Right lobe of liver (tissue), 6 donors: ENCODE results near the gene MYLK2. TPM values are rescaled to one million over a fixed set of nuclear protein-coding genes. Genes with fewer than 3 reads are reported as not detected.

Source experiments
- ATAC-seq, 4 donors: fragments of 200-7000 bp; cut with Tn5 transposase; one replicate each; pipeline ENCODE4 v1.9.1; 2020; ENCODE audit warnings: mild to moderate bottlenecking in 4 of 4, moderate library complexity in 4 of 4
- DNase-seq, 3 donors: peaks; one replicate each; pipeline ENCODE4 v3.0.0-alpha.2; 2020
- H3K27ac ChIP-seq, 3 donors: fragments of 200-600 bp; one replicate each; pipeline ENCODE4 v1.8.0; 2022
- H3K27me3 ChIP-seq, 2 donors: fragments of 200-600 bp; one replicate each; pipeline ENCODE4 v1.8.0; 2022
- H3K36me3 ChIP-seq, 4 donors: fragments of 200-600 bp; sonication (generic) in 1 of 4; one replicate each; pipeline versions ENCODE4 v1.5.1 to v1.8.0; 2017 to 2022; ENCODE audit warnings: control low read depth in 1 of 4
- H3K4me1 ChIP-seq, 4 donors: fragments of 200-600 bp; sonication (generic) in 1 of 4; one replicate each; pipeline versions ENCODE4 v1.5.1 to v1.8.0; 2017 to 2022; ENCODE audit warnings: control low read depth in 1 of 4
- H3K4me3 ChIP-seq, 3 donors: fragments of 200-600 bp; one replicate each; pipeline ENCODE4 v1.8.0; 2022
- H3K9me3 ChIP-seq, 4 donors: fragments of 200-600 bp; sonication (generic) in 1 of 4; one replicate each; pipeline versions ENCODE4 v1.5.1 to v1.8.0; 2017 to 2022; ENCODE audit warnings: control low read depth in 1 of 4
- CTCF ChIP-seq, 4 donors: fragments of 200-600 bp in 3 of 4; fragments of 450-650 bp in 1 of 4; IDR thresholded peaks; one replicate each; pipeline versions ENCODE4 v1.5.1 to v1.8.0; 2016 to 2022; ENCODE audit warnings: antibody characterized with exemption in 4 of 4, mild to moderate bottlenecking in 2 of 4
- POLR2A ChIP-seq: fragments of 450-650 bp; IDR thresholded peaks from one replicate; pipeline ENCODE4 v1.6.1; 2017; ENCODE audit warnings: antibody characterized with exemption, mild to moderate bottlenecking
- WGBS: methylation state at CpG from one replicate; pipeline ENCODE4 v1.1.6; 2018; ENCODE audit warnings: low coverage, low lambda C conversion rate; ENCODE audit not compliant: insufficient coverage; ENCODE audit errors: missing lambda C conversion rate; 5-methylcytosine and 5-hydroxymethylcytosine counted together
- intact Hi-C, 2 donors: fragments of 100-400 bp; cut with DNase I; formaldehyde crosslinking; loops; one replicate each; pipeline versions ENCODE4 v1.11.2 to v1.14.1; 2022
- total RNA-seq, 6 experiments: library from RNA; depleted of rRNA in 2 of 6; stranded (reverse); fragments of >200 nt in 2 of 6; fragmentation: NEBNext Ultra II Directional in 3 of 6; extraction: Animal tissue kit (Norgen Biotek cat#: 25700) in 3 of 6; gene quantifications; one replicate each; pipeline versions ENCODE4 v1.1.0 to v1.2.4, GENCODE V29; 2016 to 2023
- donor health status: DM: no; HTN: yes; CAD: no.
- donor health status: DM: no; HTN: no; CAD: no.
- donor health status: DM: no; HTN: no; CAD: no.
- donor health status: DM: no; HTN: yes; CAD: no.
- donor health status: DM: no; HTN: yes; CAD: no.

The MYLK2 gene
- total RNA-seq, 6 experiments from 2014 or later: not detected

DNA sequence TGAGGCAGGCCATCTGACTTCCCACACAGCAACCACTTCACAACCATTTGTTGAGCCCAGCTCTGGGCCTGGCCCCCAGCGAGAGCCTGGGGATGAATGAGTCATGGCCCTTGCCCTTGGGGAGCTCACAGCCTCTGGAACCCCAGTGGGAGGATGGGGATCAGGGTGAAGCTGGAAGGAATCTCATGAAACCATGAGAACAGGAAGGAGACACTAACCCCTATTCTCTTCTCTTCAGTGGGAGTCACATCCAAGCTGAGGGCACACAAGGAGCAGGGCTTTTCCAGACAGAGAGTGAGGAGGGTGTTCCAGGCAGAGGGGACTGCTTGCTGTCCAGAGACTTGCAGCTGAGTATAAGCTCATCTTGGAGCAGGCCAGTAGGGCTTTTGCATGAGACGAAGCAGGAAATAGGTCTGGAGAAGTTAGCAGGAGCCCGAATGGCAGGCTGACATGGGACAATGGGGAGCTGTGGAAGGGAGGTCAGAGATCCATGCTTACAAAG, 18.8 kb downstream of the MYLK2 start:
- no peak for TF ChIP-seq POLR2A
- no peak for TF ChIP-seq CTCF (IDR thresholded peaks at IDR 0.05)
- Histone ChIP-seq H3K4me3 (no peak overlapping the region), H3K27me3 (no peaks in the 10 kb centered on the region), H3K36me3 (no peaks in the 10 kb centered on the region), H3K9me3 (no peaks in the 10 kb centered on the region), H3K27ac (no peak overlapping the region), H3K4me1 (no peaks in the 10 kb centered on the region)
- WGBS: 37% methylated on average over 2 of the region's 3 CpGs
- ATAC-seq (no peak), DNase-seq (no peak)
- intact Hi-C loops: no loop called here

DNA sequence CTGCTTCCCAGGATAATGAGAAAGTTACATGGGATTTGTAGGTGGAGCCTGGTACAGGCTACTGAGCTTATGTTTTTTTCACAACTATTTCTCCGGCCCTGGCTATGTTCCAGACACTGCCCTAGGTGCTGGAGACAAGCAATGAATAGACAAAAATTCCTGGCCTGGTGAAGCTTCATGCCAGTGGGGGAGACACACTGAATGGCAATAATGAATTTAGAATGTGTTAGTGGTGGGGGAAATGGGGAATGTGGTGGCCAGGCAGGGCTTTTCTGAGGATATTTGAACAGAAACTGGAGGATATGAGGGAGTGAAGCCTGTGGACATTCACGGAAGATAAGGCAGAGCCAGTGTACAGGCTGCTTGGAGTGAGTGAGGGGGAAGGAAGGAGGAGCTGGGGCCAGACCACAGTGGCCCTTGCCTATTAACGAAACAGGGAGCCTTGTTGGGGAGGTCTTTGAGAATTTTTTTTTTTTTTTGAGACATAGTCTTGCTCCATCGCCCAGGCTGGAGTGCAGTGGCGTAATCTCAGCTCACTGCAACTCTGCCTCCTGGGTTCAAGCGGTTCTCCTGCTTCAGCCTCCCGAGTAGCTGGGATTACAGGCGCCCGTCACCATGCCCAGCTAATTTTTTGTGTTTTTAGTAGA, 19.6 kb downstream of the MYLK2 start:
- TF ChIP-seq CTCF (IDR thresholded peaks at IDR 0.05) (no peak), POLR2A (no peak)
- DNase-seq (no peak), ATAC-seq (no peak)
- no peaks in the 10 kb centered on the region for H3K4me1 ChIP-seq
- no peak overlapping the region for H3K27ac ChIP-seq
- no peaks in the 10 kb centered on the region for H3K36me3 ChIP-seq
- intact Hi-C loops: no loop called here
- WGBS: 57% methylated on average over 7 of the region's 9 CpGs
- no peaks in the 10 kb centered on the region for H3K9me3 ChIP-seq
- no peaks in the 10 kb centered on the region for H3K27me3 ChIP-seq
- no peak overlapping the region for H3K4me3 ChIP-seq

DNA sequence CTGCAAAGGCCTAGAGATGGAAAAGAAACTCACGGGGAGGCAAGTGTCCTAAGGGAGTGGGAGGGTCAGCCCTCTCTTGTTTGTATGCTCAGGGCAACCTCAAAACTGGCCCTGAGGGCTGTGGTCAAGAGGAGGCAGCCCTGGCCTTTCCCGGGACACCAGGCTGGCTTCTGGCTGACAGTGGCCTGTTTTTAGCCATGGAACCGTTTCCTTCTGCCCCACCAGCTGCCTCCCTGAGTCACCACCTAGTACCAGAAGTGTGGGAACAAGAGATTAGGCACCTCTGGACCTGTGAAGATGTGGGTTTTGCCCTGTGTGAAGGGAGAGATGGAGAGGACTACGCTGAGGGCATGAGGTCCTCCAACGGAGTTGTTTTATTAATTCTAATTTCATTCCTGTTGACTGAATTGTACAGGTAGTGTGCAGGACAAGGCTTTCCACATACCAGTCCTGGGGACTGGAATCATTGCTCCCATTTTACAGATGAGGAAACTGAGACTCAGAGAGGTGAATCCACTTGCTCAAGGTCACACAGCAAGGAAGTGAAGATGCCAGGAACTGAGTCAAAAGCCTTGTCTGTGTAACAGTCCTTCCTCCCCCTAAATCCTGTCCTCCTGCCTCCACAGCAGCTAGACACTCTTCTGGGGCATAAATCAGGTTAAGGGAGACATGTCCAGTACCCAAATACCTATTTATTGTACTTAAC, 20.8 kb downstream of the MYLK2 start:
- no peaks in the 10 kb centered on the region for H3K36me3 ChIP-seq
- intact Hi-C loops: loop anchor here in 1 of 2 donors (10.0 kb wide), 1 partner anchor 255 kb away; no protein-coding TSS in a partner anchor
- H3K9me3 ChIP-seq: no peaks in the 10 kb centered on the region
- H3K27me3 ChIP-seq: no peaks in the 10 kb centered on the region
- TF ChIP-seq POLR2A: no peak
- no peak for TF ChIP-seq CTCF (IDR thresholded peaks at IDR 0.05)
- DNase-seq (no peak), ATAC-seq (no peak)
- no peaks in the 10 kb centered on the region for H3K4me1 ChIP-seq
- WGBS: 69% methylated on average over 2 of the region's 5 CpGs
- no peak overlapping the region for H3K4me3 ChIP-seq
- H3K27ac ChIP-seq: no peak overlapping the region

DNA sequence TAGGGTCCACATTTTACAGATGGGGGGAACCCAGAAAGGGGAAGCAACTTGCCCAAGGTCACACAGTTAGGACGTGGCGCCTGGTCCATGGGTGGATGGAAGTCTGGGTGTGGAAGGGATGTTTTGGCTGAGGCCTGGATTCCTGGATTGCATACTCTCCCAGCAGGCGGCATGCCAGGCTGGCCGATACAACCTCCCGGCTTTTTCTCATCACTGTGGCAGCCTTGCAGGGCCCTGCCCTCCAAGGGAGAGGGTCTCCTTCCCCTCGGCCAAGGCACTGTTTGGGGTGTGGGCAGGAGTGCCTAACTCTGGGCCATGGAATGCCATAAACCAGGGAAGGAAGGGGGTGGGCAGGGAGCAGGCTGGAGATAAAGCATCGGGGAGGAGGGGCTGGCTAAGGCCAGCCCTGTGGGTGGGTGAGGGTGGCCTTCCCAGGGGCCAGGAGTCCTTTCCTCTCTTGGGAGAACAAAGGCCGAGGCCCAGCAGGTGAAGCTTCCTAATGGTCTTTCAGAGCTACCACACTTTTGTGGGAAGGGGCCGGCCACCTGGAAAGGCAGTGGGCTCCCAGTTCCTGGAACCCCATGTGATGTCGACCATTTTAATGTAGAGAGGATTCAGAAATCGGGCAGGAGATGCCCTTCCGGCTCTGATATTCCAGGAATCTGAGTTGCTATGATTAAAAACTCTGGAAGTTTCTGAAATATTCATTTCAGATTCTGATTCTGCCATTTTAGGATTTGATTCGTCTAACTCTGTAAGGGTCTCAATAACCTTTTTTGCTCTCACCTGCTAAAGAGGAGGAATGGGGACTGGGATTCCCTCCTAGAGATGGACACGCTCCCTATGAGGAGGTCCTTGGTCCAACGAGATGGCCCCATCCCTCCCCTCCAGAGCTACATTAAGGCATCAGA, 22.0 kb downstream of the MYLK2 start:
- no peaks in the 10 kb centered on the region for H3K36me3 ChIP-seq
- H3K27me3 ChIP-seq: no peaks in the 10 kb centered on the region
- intact Hi-C loops: loop anchor here in 1 of 2 donors (10.0 kb wide), 1 partner anchor 254 kb away; no protein-coding TSS in a partner anchor
- no peak for ATAC-seq
- no peaks in the 10 kb centered on the region for H3K4me1 ChIP-seq
- no peak for DNase-seq
- no peak for TF ChIP-seq CTCF (IDR thresholded peaks at IDR 0.05)
- TF ChIP-seq POLR2A: no peak
- no peaks in the 10 kb centered on the region for H3K9me3 ChIP-seq
- no peak overlapping the region for H3K27ac ChIP-seq
- no peak overlapping the region for H3K4me3 ChIP-seq
- WGBS: 64% methylated on average over 5 of the region's 15 CpGs
